ENCODE data around the gene SORCS2. TPM values are rescaled to one million over a fixed set of nuclear protein-coding genes. Genes with fewer than 3 reads are reported as not detected.

SORCS2 gene
- total RNA-seq, 1 donor from 2014 or later: 13.8 TPM

- Mint-ChIP-seq H3K36me3 (ENCODE audit: low read depth, unreplicated experiment) (peaks cover 11% of the 10 kb centered on the region), H3K27ac (ENCODE audit: unreplicated experiment) (peak overlapping the region; percentile 42), H3K4me3 (ENCODE audit: unreplicated experiment) (no peak overlapping the region), H3K9me3 (ENCODE audit: unreplicated experiment) (peaks cover 22% of the 10 kb centered on the region), H3K27me3 (ENCODE audit: low read depth, unreplicated experiment) (peaks cover 24% of the 10 kb centered on the region), H3K4me1 (ENCODE audit: low read depth, unreplicated experiment) (peaks cover 35% of the 10 kb centered on the region)
- H3K9me3 ChIP-seq (ENCODE audit: insufficient read depth, low read depth, low read length): peaks cover 6% of the 10 kb centered on the region
- no peak overlapping the region for H3K4me3 ChIP-seq (ENCODE audit: insufficient read depth, low read depth, low read length)
- H3K4me2 ChIP-seq (ENCODE audit: low read length): no peak overlapping the region
- no peaks in the 10 kb centered on the region for H4K20me1 ChIP-seq (ENCODE audit: insufficient read depth, low read length)
- no peaks in the 10 kb centered on the region for H3K36me3 ChIP-seq (ENCODE audit: insufficient read depth, low read length)
- H3K79me2 ChIP-seq (ENCODE audit: insufficient read depth, low read length): no peaks in the 10 kb centered on the region
- H3K4me1 ChIP-seq (ENCODE audit: insufficient read depth, low read length): peaks cover 58% of the 10 kb centered on the region
- no peaks in the 10 kb centered on the region for H3K27me3 ChIP-seq (ENCODE audit: insufficient read depth, low read length)
- H2AFZ ChIP-seq (ENCODE audit: low read depth, low read length): no peak overlapping the region
- no peak overlapping the region for H3K9ac ChIP-seq (ENCODE audit: low read length)
- FAIRE-seq (no peak), DNase-seq (ENCODE audit: low read depth) (no peak)
- H3K27ac ChIP-seq (ENCODE audit: low read depth, low read length): peak overlapping the region; percentile 58
- no peak for TF ChIP-seq CTCF (IDR thresholded peaks at IDR 0.05; ENCODE audit: insufficient read depth, low read depth, low read length)
- TF ChIP-seq EZH2 (IDR thresholded peaks at IDR 0.05; ENCODE audit: insufficient read depth, low read length): no peak
Measured at GRCh38 chr4:7649411-7649740, 457.0 kb downstream of the SORCS2 start.

GRCh38 chr4:7649741-7650531 lies 457.6 kb downstream of the SORCS2 start:
- Mint-ChIP-seq H3K27me3 (ENCODE audit: low read depth, unreplicated experiment) (peaks cover 21% of the 10 kb centered on the region), H3K4me1 (ENCODE audit: low read depth, unreplicated experiment) (peaks cover 35% of the 10 kb centered on the region), H3K9me3 (ENCODE audit: unreplicated experiment) (peaks cover 18% of the 10 kb centered on the region), H3K4me3 (ENCODE audit: unreplicated experiment) (no peak overlapping the region), H3K36me3 (ENCODE audit: low read depth, unreplicated experiment) (peaks cover 8% of the 10 kb centered on the region), H3K27ac (ENCODE audit: unreplicated experiment) (peak overlapping the region; percentile 42)
- Histone ChIP-seq H3K27ac (ENCODE audit: low read depth, low read length) (peak overlapping the region; percentile 58), H3K9ac (ENCODE audit: low read length) (no peak overlapping the region), H3K4me3 (ENCODE audit: insufficient read depth, low read depth, low read length) (no peak overlapping the region), H3K4me2 (ENCODE audit: low read length) (peak overlapping the region; percentile 50), H3K27me3 (ENCODE audit: insufficient read depth, low read length) (no peaks in the 10 kb centered on the region), H3K36me3 (ENCODE audit: insufficient read depth, low read length) (no peaks in the 10 kb centered on the region), H3K4me1 (ENCODE audit: insufficient read depth, low read length) (peaks cover 58% of the 10 kb centered on the region), H3K79me2 (ENCODE audit: insufficient read depth, low read length) (no peaks in the 10 kb centered on the region), H3K9me3 (ENCODE audit: insufficient read depth, low read depth, low read length) (peaks cover under 1% of the 10 kb centered on the region), H2AFZ (ENCODE audit: low read depth, low read length) (no peak overlapping the region), H4K20me1 (ENCODE audit: insufficient read depth, low read length) (no peaks in the 10 kb centered on the region)
- FAIRE-seq: peak; percentile 94
- TF ChIP-seq CTCF (IDR thresholded peaks at IDR 0.05; ENCODE audit: insufficient read depth, low read depth, low read length): no peak
- no peak for TF ChIP-seq EZH2 (IDR thresholded peaks at IDR 0.05; ENCODE audit: insufficient read depth, low read length)
- peak; percentile 98 for DNase-seq (ENCODE audit: low read depth)

Data from astrocyte (in vitro differentiated cells and primary cell).